DMS153 treated with DMSO at 0.1 percent for 48 hours (cell line): Measurements from ENCODE around the gene ZNF584.
"Not testable (repeated sequence)": the region's sequence is repeated elsewhere in the genome, so short reads cannot be mapped to it uniquely, and the experiment has no call there.

Experiments
- DNase-seq: peaks from one replicate; lab custom pipeline; 2025; ENCODE audit not compliant: unreplicated experiment; lab: John Stamatoyannopoulos, UW

ZNF584 gene

DNA sequence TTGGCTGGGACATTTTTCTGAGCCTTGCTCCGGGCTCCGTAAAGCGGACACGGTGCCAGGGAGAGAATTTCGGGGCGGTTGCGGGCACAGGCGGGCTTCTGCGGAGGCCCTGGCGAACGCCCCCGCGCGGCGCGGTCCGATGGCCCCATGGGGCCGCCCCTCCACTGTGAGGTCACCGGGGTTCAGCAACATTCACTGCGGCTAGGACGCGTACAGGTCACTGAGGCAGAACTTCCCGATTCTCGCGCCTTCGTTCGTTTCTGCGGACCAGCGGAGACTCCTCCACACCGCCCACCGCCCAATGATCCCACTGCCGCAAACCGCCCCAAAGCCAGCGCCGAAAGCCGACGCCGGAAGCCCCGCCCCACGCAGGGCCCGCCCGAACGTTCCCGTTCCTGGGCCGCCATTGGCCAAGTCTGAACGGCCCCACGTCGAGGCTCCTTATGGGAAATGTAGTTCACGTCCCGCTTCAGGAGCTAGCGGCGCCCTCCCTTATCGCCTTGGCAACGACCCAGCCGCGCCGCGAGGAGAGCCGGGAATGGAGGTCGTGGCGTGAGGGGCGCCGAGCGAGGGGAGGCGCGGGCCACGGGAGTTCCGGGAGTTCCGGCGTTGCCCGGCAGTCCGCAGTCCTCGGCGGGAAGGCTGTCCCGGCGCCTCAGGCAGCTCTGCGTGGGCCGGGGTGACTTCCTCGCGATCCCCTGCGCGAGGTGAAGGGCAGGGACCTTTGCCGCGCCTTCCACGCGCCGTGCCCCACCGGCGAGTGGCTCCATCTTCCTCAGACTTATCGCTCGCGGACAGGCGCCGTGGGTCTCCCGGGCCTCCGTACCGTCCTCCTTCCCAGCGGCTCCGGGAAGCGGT lies at the start of gene ZNF584:
TSS of gene ZNF584 (plus strand) at position 498 of the 858 bp plus-strand sequence. CDS start 499 bp downstream, outside the sequence.
- DNase-seq = peak; percentile 87

DNA sequence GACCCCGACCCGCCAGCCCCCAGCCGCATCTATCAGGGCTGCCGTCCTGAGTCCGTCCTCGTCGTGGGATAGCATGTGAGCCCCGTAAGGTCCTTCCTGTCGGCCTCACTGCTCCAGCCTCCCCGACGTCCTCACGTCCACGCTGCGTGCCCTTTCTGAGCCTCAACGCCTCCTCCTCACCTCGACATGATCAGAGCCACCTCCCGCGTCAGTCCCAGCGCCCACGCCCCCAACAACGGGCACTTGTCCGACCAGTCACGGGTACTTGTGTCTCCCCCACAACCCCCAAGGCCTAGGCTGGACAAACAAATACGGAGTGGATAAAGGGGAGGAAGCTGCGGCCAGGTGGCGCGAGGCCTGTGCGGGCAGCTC lies 46.6 kb upstream of the ZNF584 start:
- DNase-seq = no peak

DNA sequence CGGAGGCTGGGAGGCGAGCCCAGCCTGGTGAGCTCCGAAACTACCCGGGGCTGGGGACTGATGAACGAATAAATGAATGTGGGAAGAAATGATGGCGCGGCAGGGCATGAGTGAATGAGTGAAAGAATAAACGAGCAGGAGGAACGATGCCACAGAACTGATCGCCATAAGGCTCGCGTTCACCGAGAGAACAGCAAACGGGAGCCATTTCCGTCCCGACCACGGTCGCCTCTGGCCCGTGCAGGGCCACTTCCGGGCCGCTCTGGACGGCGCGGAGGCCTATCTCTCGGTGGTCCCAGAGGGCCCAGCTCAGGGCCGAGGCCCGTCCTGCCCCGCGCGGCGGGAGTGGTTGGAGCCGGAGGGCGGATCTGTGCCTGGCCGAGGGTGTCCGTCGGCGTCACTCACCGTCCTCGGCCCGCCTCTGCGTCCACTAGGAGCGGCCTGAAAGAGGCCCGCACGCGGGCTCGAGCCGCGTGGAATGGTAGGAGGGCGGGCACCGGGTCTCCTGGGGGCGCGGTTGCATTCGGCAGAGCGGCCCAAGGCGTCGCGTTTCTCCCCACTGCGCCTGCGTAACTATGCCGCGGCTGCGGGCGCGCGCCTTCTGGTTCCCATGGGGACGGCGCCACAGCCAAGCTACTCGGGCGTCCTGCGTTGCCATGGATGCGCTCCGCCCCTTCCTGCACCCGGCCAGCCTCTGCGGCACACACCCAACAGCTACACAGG lies 46.0 kb upstream of the ZNF584 start, which contains the start of gene ZNF497:
TSS of gene ZNF497 (minus strand) at position 480 of the 723 bp plus-strand sequence. CDS start 5,116 bp downstream, outside the sequence.
- DNase-seq = peak; percentile 87

DNA sequence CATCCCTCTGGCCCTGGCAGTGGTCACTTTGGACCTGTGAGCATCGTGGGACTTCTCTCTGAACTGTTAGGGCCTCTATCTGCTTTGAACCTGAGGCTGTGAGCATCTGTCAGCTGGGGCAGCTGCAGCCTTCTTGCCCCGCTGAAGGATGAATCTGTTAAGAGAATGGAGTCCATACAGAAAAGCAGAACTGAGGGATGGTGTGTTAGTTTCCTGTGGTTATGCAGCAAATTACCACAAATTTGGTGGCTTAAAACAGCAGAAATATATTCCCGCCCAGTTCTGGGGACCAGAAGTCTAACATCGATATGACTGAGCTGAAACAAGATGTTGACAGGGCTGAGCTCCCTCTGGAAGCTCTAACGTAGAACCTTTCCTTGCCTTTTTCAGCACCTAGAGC lies 44.3 kb upstream of the ZNF584 start:
- no peak for DNase-seq

DNA sequence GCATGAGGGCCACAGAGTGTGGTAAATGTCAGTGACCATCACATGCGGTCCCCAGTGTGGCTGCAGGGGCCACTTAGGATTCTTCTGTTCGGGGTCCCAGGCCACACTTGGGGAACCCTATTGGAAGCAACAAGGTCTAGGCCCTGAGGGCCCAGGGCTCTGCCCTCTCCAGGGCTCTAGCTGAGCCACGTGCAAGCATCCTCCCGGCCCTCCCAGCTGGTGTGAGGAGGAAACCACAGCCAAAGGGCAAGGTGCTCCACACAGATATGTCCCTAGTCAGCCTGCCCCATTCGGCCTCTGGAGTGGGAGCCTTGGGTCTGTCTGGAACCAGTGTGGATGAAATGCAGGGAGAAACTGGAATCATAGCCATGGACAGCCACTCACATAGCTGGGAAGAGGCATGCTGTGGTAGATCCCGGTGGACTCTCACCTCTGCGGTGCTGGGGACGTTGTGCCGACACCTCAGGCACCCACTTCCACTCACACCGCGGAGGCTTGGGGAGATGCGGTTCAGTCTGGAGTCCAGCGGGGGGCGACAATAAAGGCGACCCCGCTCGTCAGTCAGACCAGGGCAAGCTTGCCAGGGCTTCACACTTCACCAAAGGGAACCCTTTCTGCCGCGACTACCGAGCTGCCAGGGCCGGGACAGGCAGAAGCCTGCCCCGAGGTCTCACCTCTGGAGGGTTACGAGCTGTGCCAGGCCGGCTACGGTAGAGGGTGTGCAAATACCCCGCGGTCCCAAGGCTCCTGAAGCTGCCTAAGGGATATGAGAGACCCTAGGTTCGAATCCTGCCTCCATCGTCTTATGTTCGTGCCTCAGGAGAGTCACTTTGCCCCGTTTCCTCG lies 41.6 kb upstream of the ZNF584 start:
- no peak for DNase-seq

DNA sequence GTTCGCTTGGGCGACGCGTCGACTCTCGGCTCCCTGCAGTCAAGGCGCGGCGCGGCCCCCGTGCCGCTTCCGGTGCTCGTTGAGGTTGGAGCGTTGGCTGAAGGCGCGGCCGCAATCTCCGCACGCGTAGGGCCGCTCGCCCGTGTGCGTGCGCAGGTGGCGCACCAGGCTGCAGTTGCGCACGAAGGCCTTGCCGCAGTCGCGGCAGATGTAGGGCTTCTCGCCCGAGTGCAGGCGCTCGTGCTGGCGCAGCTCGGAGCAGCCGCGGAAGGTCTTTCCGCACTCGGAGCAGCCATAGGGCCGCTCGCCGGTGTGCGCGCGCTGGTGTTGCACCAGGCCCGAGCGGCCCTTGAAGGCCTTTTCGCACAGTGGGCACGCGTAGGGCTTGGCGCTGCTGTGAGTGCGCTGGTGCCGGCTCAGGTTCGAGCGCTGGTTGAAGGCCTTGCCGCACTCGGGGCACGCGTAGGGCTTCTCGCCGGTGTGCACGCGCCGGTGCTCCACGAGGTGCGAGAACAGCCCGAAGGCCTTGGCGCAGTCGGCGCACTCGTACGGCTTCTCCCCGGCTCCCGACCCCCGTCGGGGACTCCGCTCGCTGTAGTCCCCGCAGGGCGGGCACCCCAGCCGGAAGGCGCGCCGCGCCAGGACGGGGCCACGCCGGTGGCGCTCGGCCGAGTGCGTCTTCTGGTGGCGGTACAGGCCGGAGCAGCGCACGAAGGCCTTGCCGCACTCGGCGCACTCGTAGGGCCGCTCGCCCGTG lies 40.6 kb upstream of the ZNF584 start:
- DNase-seq = no peak

DNA sequence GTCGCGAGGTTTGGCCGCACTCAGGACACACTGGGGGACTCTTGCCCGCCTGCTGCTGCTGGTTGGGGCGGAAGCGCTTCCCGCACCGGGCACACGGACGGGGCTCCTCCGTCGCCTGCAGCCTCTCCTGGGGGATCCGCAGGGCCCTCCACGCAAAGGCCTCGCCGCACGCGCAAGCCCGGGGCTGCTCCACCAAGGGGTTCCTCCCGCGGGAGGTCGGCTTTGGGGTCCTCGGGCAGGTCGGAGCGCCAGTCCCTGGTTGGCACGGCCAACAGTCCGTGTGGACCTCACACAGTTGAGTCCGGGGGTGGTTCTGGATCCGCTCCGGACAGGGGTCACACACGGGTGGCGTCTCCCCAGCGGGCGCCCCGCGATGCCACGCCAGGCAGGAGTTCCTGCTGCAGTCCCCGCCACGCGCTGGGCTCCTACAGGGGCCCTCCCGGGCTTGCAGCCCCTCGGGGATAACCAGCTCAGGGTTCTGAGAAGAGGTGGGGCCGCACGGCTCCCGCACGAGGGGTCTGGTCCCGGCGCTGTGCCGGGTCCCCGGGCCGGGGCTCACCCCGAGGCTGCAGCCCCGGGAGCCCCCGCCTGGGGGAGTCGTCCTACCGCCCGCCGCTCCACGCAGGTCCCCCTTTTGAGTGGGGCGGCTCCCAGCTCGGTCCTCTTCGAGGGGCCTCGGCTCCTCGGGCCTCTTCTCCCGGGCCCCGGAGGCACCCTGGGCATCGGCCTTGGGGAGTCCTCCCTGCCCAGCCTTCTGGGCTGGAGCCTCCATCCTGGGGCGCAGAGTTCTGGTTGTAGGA lies 39.7 kb upstream of the ZNF584 start:
- DNase-seq = no peak

DNA sequence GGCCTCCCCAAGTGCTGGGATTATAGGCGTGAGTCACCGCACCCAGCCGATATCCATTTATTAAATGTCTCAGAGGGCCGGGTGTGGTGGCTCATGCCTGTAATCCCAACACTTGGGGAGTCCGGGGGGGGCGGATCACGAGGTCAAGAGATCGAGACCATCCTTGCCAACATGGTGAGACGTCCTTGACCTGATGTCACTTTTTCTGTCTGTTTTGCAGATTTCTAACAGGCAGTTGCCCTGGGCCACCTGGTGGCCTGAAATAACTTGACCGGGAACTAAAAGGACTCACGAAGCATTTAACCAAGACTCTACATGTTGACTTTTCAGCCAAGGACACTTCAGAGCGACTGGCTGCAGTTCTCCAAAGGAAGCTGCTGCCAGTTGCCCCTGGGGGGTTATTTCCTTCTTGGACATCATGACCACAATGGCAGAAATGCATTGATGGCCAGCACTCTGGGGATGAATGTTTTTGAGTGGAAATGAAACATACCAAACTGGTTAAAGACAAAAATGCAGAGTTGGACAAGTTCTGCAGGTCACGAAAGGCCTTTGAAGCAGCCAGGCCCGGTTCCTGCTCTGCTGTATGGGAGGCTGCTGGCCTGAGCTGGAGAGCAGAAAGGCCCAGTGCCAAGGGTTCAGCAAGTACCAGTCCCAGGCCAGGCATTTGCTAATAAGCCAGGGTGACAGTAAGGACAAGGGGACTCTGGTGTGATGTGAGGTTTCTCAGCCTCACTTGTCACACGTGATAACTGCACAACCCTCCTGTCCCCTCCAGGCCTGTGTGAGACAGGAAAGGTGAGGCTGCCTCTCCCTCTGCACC lies 35.9 kb upstream of the ZNF584 start:
- DNase-seq = no peak

DNA sequence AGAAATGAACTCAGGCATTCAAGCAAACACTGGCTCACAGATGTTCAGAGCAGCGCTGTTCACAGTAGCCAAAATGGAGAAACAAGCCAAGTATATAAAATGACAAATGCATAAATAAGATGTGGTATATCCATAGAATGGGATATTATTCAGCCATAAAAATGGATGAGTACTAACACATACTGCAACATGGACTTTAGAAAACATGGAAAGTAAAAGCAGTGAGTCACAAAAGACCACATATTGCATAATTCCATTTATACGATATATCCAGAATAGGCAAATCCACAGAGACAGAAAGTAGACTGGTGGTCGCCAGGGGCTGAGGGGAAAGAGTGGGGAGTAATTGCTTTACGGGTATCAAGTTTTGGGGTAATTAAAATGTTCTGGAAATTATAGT lies 34.2 kb upstream of the ZNF584 start:
- DNase-seq = no peak

DNA sequence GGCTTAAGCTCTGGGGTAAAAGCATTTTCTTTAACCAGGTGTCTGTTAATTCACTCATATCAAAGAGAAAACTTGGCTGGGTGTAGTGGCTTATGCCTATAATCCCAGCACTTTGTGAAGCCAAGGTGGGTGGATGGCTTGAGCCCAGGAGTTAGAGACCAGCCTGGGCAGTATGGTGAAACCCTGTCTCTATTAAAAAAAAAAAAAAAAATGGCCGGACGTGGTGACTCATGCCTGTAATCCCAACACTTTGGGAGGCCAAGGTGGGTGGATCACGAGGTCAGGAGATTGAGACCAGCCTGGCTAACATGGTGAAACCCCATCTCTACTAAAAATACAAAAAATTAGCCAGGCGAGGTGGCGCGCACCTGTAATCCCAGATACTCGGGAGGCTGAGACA lies 31.7 kb upstream of the ZNF584 start:
- DNase-seq = not testable (repeated sequence)

DNA sequence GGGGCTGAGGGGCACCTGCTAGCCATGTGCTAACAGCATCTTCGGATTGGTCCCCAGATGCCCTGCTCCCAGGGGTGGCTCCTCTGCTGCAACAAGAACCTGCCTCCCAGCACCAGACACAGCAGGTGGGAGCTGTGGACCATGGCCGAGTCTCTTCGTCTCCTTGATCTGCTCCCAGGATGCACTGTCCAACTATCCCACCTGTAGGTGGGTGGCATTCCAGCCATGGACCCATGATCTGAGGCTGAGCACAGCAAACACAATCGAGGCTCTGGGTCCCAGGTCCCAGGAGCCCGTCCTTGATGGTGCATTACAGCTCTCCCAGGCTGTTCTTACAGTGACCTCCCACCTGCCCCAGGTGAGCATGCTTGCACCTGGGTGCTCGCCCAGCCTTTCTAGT lies 29.2 kb upstream of the ZNF584 start:
- DNase-seq = no peak

DNA sequence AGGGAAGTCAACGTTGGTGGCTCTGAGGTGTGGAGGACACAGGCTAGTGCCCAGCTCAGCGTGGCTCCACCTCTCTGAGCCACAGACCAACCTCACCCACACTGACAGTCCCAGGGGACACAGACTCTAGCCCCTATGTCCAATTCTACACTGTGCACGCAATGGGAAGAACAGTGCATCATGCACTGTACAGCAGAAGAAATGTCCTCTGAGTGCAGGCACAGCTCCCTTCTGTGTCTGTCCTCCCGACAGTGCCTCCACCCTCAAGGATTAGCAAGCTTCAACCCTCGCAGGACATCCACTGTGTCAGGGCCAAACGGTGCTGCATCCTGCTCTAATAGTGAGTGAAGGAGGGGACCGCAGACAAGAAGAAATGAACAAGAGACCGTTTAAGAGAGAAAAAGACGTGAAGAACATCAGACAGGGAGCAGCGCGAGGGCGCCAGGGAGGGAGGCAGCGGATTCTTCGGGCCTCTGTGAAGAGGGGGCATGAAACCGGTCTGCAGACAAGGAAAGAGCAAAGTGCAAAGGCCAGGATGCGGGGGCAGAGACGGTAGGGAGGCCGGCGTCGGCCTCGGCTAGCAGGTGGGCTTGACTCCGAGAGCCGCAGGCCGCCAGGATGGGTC lies 28.3 kb upstream of the ZNF584 start:
- no peak for DNase-seq

DNA sequence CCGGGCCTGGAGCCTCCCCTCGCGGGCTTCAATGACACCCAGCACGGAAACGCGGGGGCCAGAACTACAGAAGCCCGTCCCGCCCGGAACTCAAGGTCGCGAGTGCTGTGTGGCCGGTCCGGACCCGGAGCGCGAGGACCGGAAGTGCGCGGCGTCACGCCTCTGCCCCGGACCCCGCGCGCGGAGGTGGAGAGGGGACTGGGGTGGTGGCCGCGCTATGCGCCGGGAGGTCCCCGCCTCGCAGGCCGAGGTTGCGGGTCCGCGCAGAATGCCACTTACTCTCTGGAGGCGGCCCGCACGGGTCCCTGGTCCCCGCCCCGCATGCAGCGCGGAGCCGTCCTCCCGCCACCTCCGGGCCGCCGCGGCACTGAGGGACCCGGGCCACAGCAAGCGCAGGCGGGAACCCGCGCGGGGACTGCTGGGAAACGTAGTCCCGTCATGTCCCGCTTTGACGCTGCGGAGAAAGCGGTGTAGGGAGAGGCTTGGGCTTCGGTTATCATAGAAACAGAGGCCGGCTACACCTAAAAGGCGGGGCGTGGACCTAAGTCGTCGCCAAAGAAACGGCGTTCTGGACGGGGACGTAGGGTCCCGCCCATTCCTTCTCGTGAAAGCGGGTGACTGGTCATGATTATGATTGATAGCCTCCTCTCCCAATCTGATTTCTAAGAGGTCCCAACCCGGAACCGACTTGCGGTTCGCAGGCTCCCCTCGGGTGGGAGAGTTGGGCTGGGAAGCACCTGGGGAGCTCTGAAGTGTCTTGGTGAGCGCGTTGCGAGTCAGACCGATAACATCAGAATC lies 27.6 kb upstream of the ZNF584 start, which contains the start of gene ZNF837:
TSS of gene ZNF837 (minus strand) at position 369 of the 798 bp plus-strand sequence. CDS start 11,698 bp downstream, outside the sequence.
- peak; percentile 97 for DNase-seq

DNA sequence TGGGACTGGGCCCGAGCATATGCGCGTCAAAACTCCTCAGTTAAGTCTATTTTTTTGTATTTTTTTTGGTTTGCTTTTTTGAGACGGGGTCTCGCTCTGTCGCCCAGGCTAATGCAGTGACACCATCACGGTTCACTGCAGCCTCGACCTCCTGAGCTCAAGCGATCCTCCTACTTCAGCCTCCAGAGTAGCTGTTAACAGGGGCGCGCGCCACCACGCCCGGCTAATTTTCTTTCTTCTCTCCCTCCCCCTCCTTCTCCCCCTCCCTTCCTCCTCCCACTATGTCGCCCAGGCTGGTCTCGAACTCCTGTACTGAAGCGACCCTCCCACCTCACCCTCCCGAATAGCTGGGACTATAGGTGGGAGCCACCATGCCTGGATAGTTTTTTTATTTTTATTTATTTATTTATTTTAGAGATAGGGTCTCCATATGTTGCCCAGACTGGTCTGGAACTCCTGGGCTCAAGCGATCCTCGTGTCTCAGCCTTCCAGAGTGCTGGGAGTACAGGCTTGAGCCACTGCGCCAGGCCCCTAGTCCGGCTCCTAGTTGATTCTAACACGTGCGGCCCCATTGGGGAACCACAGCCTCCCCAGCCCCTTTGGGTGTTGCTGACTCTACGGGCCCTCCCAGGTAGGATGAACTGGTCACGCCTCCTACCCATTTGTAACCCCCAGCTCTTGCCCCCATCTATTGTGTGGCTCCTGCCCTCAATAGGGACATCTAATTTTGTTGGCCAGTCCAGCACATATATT lies 26.8 kb upstream of the ZNF584 start:
- DNase-seq = no peak

DNA sequence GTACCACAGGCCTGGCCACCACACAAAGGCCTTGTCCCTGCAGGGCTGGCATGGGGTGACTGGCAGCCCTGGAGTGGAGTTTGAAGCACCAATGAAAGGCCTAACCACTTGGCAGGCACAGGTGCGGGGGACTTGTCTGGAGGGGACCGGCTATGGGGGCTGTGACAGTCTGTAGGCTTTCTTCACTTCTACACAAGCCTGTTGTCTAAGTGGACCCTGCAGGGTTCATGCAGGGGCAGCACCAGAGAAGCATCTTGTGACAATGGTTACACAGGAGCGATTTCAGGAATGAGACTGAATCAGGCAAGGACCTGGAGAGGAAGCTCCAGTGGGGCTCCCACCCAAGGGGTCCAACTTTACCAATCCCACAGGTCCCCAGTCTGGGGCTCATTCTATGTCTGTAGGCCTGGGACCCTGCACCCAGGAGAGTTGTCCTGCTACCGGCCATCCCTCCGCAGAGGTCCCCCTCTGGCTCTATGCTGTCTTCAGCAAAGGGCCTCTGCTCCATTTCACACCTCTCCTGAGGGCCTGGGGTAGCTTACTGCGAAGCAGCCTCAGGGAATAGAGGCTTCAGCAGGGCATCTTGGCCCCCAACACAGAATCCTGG lies 25.3 kb upstream of the ZNF584 start:
- DNase-seq = no peak

DNA sequence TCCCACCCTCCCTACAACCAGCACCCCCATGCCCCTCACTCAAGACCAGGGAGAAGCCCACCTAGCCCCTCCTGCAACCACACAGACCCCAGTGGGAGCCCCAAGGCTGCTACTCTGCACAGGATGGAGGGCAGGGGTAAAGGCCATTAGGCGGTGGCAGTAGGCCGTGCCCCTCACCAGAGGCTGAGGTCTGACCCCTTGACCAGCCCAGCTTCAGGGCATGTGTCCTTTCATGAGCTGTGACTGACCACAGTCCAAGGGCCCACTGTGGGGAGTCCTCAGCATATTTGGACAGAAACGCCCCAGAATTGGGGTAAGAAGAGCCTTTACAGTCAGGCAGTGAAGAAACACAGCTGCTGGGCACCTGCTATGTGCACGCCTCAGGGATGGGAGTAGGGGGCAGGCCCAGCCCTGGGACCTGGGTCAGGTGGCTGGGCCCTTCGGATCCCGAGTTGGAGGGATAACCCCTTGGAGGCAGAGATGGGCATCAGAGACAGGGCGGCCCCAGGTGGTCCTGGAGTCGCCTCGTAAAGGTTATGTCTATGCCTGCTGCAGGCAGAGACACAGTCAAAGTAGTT lies 23.0 kb upstream of the ZNF584 start:
- DNase-seq = no peak
